GF-D8 (cell line): ENCODE results near the gene ZNF22.

Source experiments
- DNase-seq: peaks from one replicate; lab custom pipeline; 2025; lab: John Stamatoyannopoulos, UW

The ZNF22 gene

GRCh38 chr10:44965104-44965503, 35.6 kb upstream of the ZNF22 start:
- DNase-seq, result no peak

- DNase-seq, result no peak
These were observed 35.0 kb upstream of the ZNF22 start for GRCh38 chr10:44965651-44966097.

- DNase-seq, result no peak
These were observed 34.5 kb upstream of the ZNF22 start for GRCh38 chr10:44966129-44966815.

GRCh38 chr10:44966816-44967509, 33.8 kb upstream of the ZNF22 start:
- DNase-seq, result no peak

- DNase-seq, result peak; percentile 51
These were observed 33.1 kb upstream of the ZNF22 start for GRCh38 chr10:44967616-44968015.

- DNase-seq, result peak; percentile 98
These were observed 32.6 kb upstream of the ZNF22 start for GRCh38 chr10:44968091-44968490.

GRCh38 chr10:44968500-44969400, 32.0 kb upstream of the ZNF22 start:
- peak; percentile 84 for DNase-seq

GRCh38 chr10:44969854-44970253, 30.9 kb upstream of the ZNF22 start:
- DNase-seq, result no peak

GRCh38 chr10:44970812-44971395, 29.8 kb upstream of the ZNF22 start:
- DNase-seq, result no peak

- DNase-seq, result no peak
These were observed 29.3 kb upstream of the ZNF22 start for GRCh38 chr10:44971434-44971833.

GRCh38 chr10:44971935-44972757, 28.6 kb upstream of the ZNF22 start:
- DNase-seq, result no peak

- no peak for DNase-seq
These were observed 27.8 kb upstream of the ZNF22 start for GRCh38 chr10:44972874-44973306.

GRCh38 chr10:44973323-44974081, 27.2 kb upstream of the ZNF22 start:
- DNase-seq, result no peak

- DNase-seq, result no peak
These were observed 26.6 kb upstream of the ZNF22 start for GRCh38 chr10:44974082-44974627.

- DNase-seq, result no peak
These were observed 25.9 kb upstream of the ZNF22 start for GRCh38 chr10:44974628-44975430.

- no peak for DNase-seq
These were observed 25.0 kb upstream of the ZNF22 start for GRCh38 chr10:44975431-44976331.

GRCh38 chr10:44976352-44977198, 24.1 kb upstream of the ZNF22 start:
- DNase-seq, result no peak
